Upper lobe of right lung (tissue), 1 donor: Measurements from ENCODE around the gene SMIM45.
A peak's percentile ranks its signal among the peaks of the same experiment; 100 is the strongest.

Experiments used
- ATAC-seq: fragments of 200-7000 bp; cut with Tn5 transposase; one replicate; pipeline ENCODE4 v1.9.1; 2020; ENCODE audit warnings: mild to moderate bottlenecking, moderate library complexity
- DNase-seq: peaks from one replicate; pipeline ENCODE4 v3.0.0-alpha.2; 2020
- H3K27ac ChIP-seq: fragments of 200-600 bp; one replicate; pipeline ENCODE4 v1.8.0; 2022
- H3K27me3 ChIP-seq: fragments of 200-600 bp; one replicate; pipeline ENCODE4 v1.8.0; 2022; ENCODE audit warnings: mild to moderate bottlenecking
- H3K36me3 ChIP-seq: fragments of 200-600 bp; one replicate; pipeline ENCODE4 v1.8.0; 2022
- H3K4me1 ChIP-seq: fragments of 200-600 bp; one replicate; pipeline ENCODE4 v1.8.0; 2022
- H3K4me3 ChIP-seq: fragments of 200-600 bp; one replicate; pipeline ENCODE4 v1.8.0; 2022; ENCODE audit warnings: mild to moderate bottlenecking
- H3K9me3 ChIP-seq: fragments of 200-600 bp; one replicate; pipeline ENCODE4 v1.8.0; 2022
- CTCF ChIP-seq: fragments of 200-600 bp; IDR thresholded peaks from one replicate; pipeline ENCODE4 v1.8.0; 2022; ENCODE audit warnings: antibody characterized with exemption
- intact Hi-C: fragments of 100-400 bp; cut with DNase I; formaldehyde crosslinking; loops from one replicate; pipeline ENCODE4 v1.11.0; 2022
- donor health status: DM: no; HTN: yes; CAD: no; lungs with severe emphysema.

The SMIM45 gene

GRCh38 chr22:41963453-41964111 is 11.6 kb downstream of the SMIM45 start:
- ATAC-seq (peak; percentile 81), DNase-seq (peak; percentile 81)
- H3K27ac ChIP-seq, result peak overlapping the region; percentile 30
- intact Hi-C loops, result loop anchor here (10.0 kb wide), 1 partner anchor 471 kb away; the partner anchor contains the start of gene NFAM1
- H3K36me3 ChIP-seq, result no peaks in the 10 kb centered on the region
- TF ChIP-seq CTCF, result no peak
- H3K9me3 ChIP-seq, result no peaks in the 10 kb centered on the region
- no peak overlapping the region for H3K4me3 ChIP-seq
- no peaks in the 10 kb centered on the region for H3K27me3 ChIP-seq
- H3K4me1 ChIP-seq, result peaks cover 3% of the 10 kb centered on the region

- intact Hi-C loops, result loop anchor here (10.0 kb wide), 1 partner anchor 471 kb away; the partner anchor contains the start of gene NFAM1
- no peak for TF ChIP-seq CTCF
- Histone ChIP-seq H3K36me3 (no peaks in the 10 kb centered on the region), H3K27ac (peak overlapping the region; percentile 30), H3K9me3 (no peaks in the 10 kb centered on the region), H3K4me1 (peaks cover 3% of the 10 kb centered on the region), H3K4me3 (no peak overlapping the region), H3K27me3 (no peaks in the 10 kb centered on the region)
- peak; percentile 61 for ATAC-seq
- no peak for DNase-seq
Observed at GRCh38 chr22:41964112-41964491, 12.2 kb downstream of the SMIM45 start.

GRCh38 chr22:41966225-41966606 is 14.3 kb downstream of the SMIM45 start:
- H3K27me3 ChIP-seq, result no peaks in the 10 kb centered on the region
- peaks cover 3% of the 10 kb centered on the region for H3K4me1 ChIP-seq
- intact Hi-C loops, result loop anchor here (10.0 kb wide), 1 partner anchor 469 kb away; the partner anchor contains the start of gene NFAM1
- H3K27ac ChIP-seq, result no peak overlapping the region
- no peaks in the 10 kb centered on the region for H3K36me3 ChIP-seq
- DNase-seq (no peak), ATAC-seq (no peak)
- H3K9me3 ChIP-seq, result no peaks in the 10 kb centered on the region
- no peak overlapping the region for H3K4me3 ChIP-seq
- TF ChIP-seq CTCF, result no peak

- intact Hi-C loops, result loop anchor here (10.0 kb wide), 1 partner anchor 468 kb away; the partner anchor contains the start of gene NFAM1
- no peaks in the 10 kb centered on the region for H3K9me3 ChIP-seq
Observed at GRCh38 chr22:41966607-41967240, 14.8 kb downstream of the SMIM45 start.

GRCh38 chr22:41968601-41969000 is 16.7 kb downstream of the SMIM45 start:
- Histone ChIP-seq H3K27me3 (no peaks in the 10 kb centered on the region), H3K4me1 (peaks cover 3% of the 10 kb centered on the region), H3K36me3 (no peaks in the 10 kb centered on the region), H3K27ac (no peak overlapping the region), H3K4me3 (no peak overlapping the region), H3K9me3 (no peaks in the 10 kb centered on the region)
- intact Hi-C loops, result loop anchor here (10.0 kb wide), 1 partner anchor 466 kb away; the partner anchor contains the start of gene NFAM1
- ATAC-seq (no peak), DNase-seq (no peak)
- TF ChIP-seq CTCF, result no peak

More at GRCh38 chr22:41966607-41967240, 14.8 kb downstream of the SMIM45 start:
- peak; percentile 35 for TF ChIP-seq CTCF
- Histone ChIP-seq H3K27ac (no peak overlapping the region), H3K27me3 (no peaks in the 10 kb centered on the region), H3K36me3 (no peaks in the 10 kb centered on the region), H3K4me3 (no peak overlapping the region), H3K4me1 (peaks cover 3% of the 10 kb centered on the region)
- DNase-seq (no peak), ATAC-seq (peak; percentile 52)
